NCI-H226 (cell line): ENCODE measurements around the gene ERBB4.
A peak's percentile ranks its signal among the peaks of the same experiment; 100 is the strongest.
"Not testable (repeated sequence)": the region's sequence is repeated elsewhere in the genome, so short reads cannot be mapped to it uniquely, and the experiment has no call there.

ENCODE experiments used
- DNase-seq: peaks from one replicate; pipeline ENCODE4 v3.0.0-alpha.2; 2015

ERBB4 gene

GRCh38 chr2:212124598-212124997 is 414.0 kb downstream of the ERBB4 start:
- DNase-seq = peak; percentile 59

GRCh38 chr2:212119591-212119990 is 419.0 kb downstream of the ERBB4 start:
- DNase-seq = no peak

GRCh38 chr2:212117926-212118325 is 420.7 kb downstream of the ERBB4 start:
- DNase-seq = no peak

GRCh38 chr2:212114489-212114888 is 424.1 kb downstream of the ERBB4 start:
- no peak for DNase-seq

GRCh38 chr2:212112401-212112800 is 426.2 kb downstream of the ERBB4 start:
- DNase-seq = no peak

- no peak for DNase-seq
Observed at GRCh38 chr2:212109792-212110680, 428.6 kb downstream of the ERBB4 start.

GRCh38 chr2:212109217-212109616 is 429.4 kb downstream of the ERBB4 start:
- DNase-seq = no peak

- DNase-seq = no peak
Observed at GRCh38 chr2:212107989-212108388, 430.6 kb downstream of the ERBB4 start.

- no peak for DNase-seq
Observed at GRCh38 chr2:212107014-212107413, 431.6 kb downstream of the ERBB4 start.

GRCh38 chr2:212106536-212106935 is 432.1 kb downstream of the ERBB4 start:
- DNase-seq = not testable (repeated sequence)

GRCh38 chr2:212099658-212100057 is 438.9 kb downstream of the ERBB4 start:
- no peak for DNase-seq

- DNase-seq = no peak
Observed at GRCh38 chr2:212098966-212099365, 439.6 kb downstream of the ERBB4 start.

- DNase-seq = no peak
Observed at GRCh38 chr2:212097001-212097400, 441.6 kb downstream of the ERBB4 start.

- DNase-seq = no peak
Observed at GRCh38 chr2:212089873-212090272, 448.7 kb downstream of the ERBB4 start.

GRCh38 chr2:212088353-212088752 is 450.2 kb downstream of the ERBB4 start:
- DNase-seq = no peak

GRCh38 chr2:212083492-212083891 is 455.1 kb downstream of the ERBB4 start:
- no peak for DNase-seq

- no peak for DNase-seq
Observed at GRCh38 chr2:212078103-212078502, 460.5 kb downstream of the ERBB4 start.

- no peak for DNase-seq
Observed at GRCh38 chr2:212076456-212076855, 462.1 kb downstream of the ERBB4 start.

GRCh38 chr2:212073360-212073759 is 465.2 kb downstream of the ERBB4 start:
- no peak for DNase-seq

- DNase-seq = no peak
Observed at GRCh38 chr2:212066546-212066945, 472.1 kb downstream of the ERBB4 start.

- no peak for DNase-seq
Observed at GRCh38 chr2:212064318-212064717, 474.3 kb downstream of the ERBB4 start.

- DNase-seq = peak; percentile 23
Observed at GRCh38 chr2:212052412-212053159, 486.0 kb downstream of the ERBB4 start.

GRCh38 chr2:212050871-212051270 is 487.7 kb downstream of the ERBB4 start:
- DNase-seq = no peak

- no peak for DNase-seq
Observed at GRCh38 chr2:212042562-212042961, 496.0 kb downstream of the ERBB4 start.
